ENCODE measurements around the gene EML1. TPM values are rescaled to one million over a fixed set of nuclear protein-coding genes. Genes with fewer than 3 reads are reported as not detected.

Gene EML1
- total RNA-seq, 1 experiment from 2014 or later = 16.1 TPM

DNA sequence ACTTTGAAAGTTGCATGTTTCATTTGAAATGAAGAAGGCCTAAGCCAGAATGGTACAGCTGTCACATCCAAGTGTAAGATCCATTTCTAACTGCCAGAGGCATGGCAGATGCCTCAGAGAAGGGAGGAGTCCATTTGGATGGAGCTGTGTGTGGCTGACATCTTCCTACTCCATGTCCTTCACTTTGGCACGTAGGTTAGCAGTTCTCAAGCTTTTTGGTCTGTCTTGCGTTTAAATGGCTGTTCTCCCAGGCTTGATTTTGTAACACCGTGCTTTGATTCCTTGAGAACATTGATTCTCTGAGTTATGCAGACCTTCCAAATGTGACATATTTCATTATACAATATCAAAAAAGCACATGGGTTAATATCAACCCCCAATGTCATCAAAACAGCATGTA, 23.4 kb downstream of the EML1 start (continued):
- TF ChIP-seq FOXJ3 (CRISPR knock-in tag; IDR thresholded peaks at IDR 0.05; ENCODE audit: borderline replicate concordance) = no peak
- TF ChIP-seq PRRX2 (CRISPR knock-in tag; IDR thresholded peaks at IDR 0.05) = no peak
- TF ChIP-seq, protein P1, sequence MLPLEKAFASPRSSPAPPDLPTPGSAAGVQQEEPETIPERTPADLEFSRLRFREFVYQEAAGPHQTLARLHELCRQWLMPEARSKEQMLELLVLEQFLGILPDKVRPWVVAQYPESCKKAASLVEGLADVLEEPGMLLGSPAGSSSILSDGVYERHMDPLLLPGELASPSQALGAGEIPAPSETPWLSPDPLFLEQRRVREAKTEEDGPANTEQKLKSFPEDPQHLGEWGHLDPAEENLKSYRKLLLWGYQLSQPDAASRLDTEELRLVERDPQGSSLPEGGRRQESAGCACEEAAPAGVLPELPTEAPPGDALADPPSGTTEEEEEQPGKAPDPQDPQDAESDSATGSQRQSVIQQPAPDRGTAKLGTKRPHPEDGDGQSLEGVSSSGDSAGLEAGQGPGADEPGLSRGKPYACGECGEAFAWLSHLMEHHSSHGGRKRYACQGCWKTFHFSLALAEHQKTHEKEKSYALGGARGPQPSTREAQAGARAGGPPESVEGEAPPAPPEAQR (CRISPR knock-in tag; IDR thresholded peaks at IDR 0.05) = no peak
- TF ChIP-seq, protein P2, sequence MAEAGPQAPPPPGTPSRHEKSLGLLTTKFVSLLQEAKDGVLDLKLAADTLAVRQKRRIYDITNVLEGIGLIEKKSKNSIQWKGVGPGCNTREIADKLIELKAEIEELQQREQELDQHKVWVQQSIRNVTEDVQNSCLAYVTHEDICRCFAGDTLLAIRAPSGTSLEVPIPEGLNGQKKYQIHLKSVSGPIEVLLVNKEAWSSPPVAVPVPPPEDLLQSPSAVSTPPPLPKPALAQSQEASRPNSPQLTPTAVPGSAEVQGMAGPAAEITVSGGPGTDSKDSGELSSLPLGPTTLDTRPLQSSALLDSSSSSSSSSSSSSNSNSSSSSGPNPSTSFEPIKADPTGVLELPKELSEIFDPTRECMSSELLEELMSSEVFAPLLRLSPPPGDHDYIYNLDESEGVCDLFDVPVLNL (CRISPR knock-in tag; IDR thresholded peaks at IDR 0.05; ENCODE audit: borderline replicate concordance, low read depth) = no peak
- TF ChIP-seq, protein P3, sequence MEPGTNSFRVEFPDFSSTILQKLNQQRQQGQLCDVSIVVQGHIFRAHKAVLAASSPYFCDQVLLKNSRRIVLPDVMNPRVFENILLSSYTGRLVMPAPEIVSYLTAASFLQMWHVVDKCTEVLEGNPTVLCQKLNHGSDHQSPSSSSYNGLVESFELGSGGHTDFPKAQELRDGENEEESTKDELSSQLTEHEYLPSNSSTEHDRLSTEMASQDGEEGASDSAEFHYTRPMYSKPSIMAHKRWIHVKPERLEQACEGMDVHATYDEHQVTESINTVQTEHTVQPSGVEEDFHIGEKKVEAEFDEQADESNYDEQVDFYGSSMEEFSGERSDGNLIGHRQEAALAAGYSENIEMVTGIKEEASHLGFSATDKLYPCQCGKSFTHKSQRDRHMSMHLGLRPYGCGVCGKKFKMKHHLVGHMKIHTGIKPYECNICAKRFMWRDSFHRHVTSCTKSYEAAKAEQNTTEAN (CRISPR knock-in tag; IDR thresholded peaks at IDR 0.05) = no peak

DNA sequence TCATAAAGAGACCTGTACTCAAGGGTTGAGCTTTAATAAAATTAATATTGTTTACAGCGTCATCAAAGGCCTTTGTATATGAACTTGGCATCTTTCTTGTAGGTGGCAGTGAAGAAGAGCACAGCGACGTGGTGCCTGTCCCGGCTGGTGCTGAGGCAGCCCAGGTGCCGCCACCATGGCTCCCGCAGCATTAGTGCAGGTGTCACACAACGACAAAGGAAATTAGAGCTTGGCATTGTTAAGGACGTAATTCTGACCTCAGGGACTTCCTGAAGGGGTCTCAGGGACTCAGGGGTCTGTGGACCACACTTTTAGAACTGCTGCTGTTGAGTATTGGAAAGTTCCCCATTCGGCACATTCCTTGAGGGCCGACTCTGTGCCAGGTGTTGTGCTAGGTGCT, 24.1 kb downstream of the EML1 start:
- Mint-ChIP-seq H3K27me3 (ENCODE audit: low read depth) (no peaks in the 10 kb centered on the region), H3K27ac (no peak overlapping the region)
- no peak for DNase-seq (ENCODE audit: low spot score)

DNA sequence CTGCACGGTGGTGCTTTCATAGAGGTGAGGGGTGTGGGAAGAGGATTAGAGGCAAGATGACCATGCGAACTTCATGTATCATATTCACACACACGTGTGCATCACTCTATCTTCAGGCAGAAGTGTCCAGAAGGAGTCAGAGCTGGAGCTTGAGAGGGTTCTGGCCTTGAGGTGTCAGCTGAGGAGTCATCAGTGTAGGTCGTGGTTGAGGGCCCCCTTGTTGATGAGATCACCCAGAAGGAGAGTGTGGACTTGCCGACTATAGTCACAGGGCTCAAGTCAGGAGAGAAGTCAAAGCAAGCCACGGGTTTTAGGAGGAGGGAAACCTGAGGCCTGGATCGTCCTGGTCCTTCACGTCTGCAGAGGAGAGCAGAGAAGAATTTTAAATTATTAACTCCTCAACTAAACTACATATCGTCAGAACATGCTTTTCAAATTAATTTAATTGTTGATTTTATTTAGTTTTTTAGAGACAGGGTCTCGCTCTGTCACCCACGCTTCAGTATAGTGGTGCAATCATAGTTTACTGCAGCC, 25.4 kb downstream of the EML1 start:
- TF ChIP-seq MYBL2 (CRISPR knock-in tag; IDR thresholded peaks at IDR 0.05) (no peak), ZNF317 (CRISPR knock-in tag; IDR thresholded peaks at IDR 0.05; ENCODE audit: borderline replicate concordance, low read depth) (no peak), ESRRA (CRISPR knock-in tag; IDR thresholded peaks at IDR 0.05; ENCODE audit: borderline replicate concordance) (no peak), ELF4 (CRISPR knock-in tag; IDR thresholded peaks at IDR 0.05; ENCODE audit: low read depth) (no peak)
- TF ChIP-seq, protein P3 (CRISPR knock-in tag; IDR thresholded peaks at IDR 0.05) = no peak
- Mint-ChIP-seq H3K4me3 (no peak overlapping the region), H3K4me1 (peaks cover 26% of the 10 kb centered on the region), H3K36me3 (no peaks in the 10 kb centered on the region), H3K9me3 (no peaks in the 10 kb centered on the region), H3K27ac (no peak overlapping the region), H3K27me3 (ENCODE audit: low read depth) (no peaks in the 10 kb centered on the region)
- ATAC-seq (no peak), DNase-seq (ENCODE audit: low spot score) (no peak)
- ChIA-PET CTCF (interaction anchor here (0.9 to 1.5 kb wide), 2 partner anchors 25 to 131 kb away, joined by 3 to 4 read pairs; partner anchors contain the start of gene EML1), POLR2A (no interaction called here)

More for the DNA sequence above, 24.1 kb downstream of the EML1 start:
- H3K4me3 Mint-ChIP-seq = no peak overlapping the region
- no peak for ATAC-seq
- ChIA-PET POLR2A (interaction anchor here (0.8 kb wide), 1 partner anchor 15 kb away, joined by 3 read pairs; no protein-coding TSS in a partner anchor), CTCF (no interaction called here)
- TF ChIP-seq FOXJ3 (CRISPR knock-in tag; IDR thresholded peaks at IDR 0.05; ENCODE audit: borderline replicate concordance) (no peak), NFYB (CRISPR knock-in tag; conservative IDR thresholded peaks at IDR 0.05; ENCODE audit: low read depth) (no peak), FOXP1 (CRISPR knock-in tag; IDR thresholded peaks at IDR 0.05; ENCODE audit: borderline replicate concordance) (no peak), TP53 (CRISPR knock-in tag; IDR thresholded peaks at IDR 0.05) (no peak)
- TF ChIP-seq, protein P2 (CRISPR knock-in tag; IDR thresholded peaks at IDR 0.05; ENCODE audit: borderline replicate concordance, low read depth) = no peak
- no peaks in the 10 kb centered on the region for H3K9me3 Mint-ChIP-seq
- peaks cover 16% of the 10 kb centered on the region for H3K4me1 Mint-ChIP-seq
- no peaks in the 10 kb centered on the region for H3K36me3 Mint-ChIP-seq

DNA sequence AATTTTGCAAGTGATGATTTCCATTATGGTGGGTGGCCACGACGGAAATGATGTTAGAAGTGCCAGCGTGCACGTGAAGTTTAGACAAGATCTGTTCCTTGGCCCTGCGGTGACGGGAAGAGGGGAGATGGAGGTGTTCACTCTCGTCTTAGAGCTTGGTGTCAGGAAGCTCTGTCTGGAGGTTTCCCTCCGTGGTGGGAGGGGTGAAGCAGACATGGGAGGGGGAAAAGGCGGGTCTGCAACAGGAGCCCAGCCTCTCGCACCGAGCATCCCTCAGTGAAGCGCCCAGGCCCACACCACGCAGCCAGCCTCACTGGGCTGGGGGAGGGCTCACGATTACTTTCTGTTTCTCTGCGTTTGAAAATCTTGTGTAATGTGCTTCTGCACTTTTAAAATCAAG, 26.3 kb downstream of the EML1 start:
- CTCF ChIA-PET = interaction anchor here (0.9 to 1.5 kb wide), 3 partner anchors 12 to 132 kb away, joined by 3 to 4 read pairs (median 4); partner anchors contain the start of gene EML1
- Mint-ChIP-seq H3K4me1 (peaks cover 26% of the 10 kb centered on the region), H3K36me3 (no peaks in the 10 kb centered on the region), H3K4me3 (no peak overlapping the region), H3K27ac (peak overlapping the region; percentile 78; the same call in 1 of the 2 replicates), H3K27me3 (ENCODE audit: low read depth) (no peaks in the 10 kb centered on the region), H3K9me3 (no peaks in the 10 kb centered on the region)
- POLR2A ChIA-PET = no interaction called here
- DNase-seq (ENCODE audit: low spot score) (peak; percentile 62), ATAC-seq (peak; percentile 96)
- TF ChIP-seq, protein P3 (CRISPR knock-in tag; IDR thresholded peaks at IDR 0.05) = no peak
- TF ChIP-seq, protein P4, sequence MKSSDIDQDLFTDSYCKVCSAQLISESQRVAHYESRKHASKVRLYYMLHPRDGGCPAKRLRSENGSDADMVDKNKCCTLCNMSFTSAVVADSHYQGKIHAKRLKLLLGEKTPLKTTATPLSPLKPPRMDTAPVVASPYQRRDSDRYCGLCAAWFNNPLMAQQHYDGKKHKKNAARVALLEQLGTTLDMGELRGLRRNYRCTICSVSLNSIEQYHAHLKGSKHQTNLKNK (CRISPR knock-in tag; IDR thresholded peaks at IDR 0.05) = no peak
- TF ChIP-seq FOXJ3 (CRISPR knock-in tag; IDR thresholded peaks at IDR 0.05; ENCODE audit: borderline replicate concordance) = no peak
- TF ChIP-seq NFE2L1 (CRISPR knock-in tag; IDR thresholded peaks at IDR 0.05) = no peak
- TF ChIP-seq, protein P5, sequence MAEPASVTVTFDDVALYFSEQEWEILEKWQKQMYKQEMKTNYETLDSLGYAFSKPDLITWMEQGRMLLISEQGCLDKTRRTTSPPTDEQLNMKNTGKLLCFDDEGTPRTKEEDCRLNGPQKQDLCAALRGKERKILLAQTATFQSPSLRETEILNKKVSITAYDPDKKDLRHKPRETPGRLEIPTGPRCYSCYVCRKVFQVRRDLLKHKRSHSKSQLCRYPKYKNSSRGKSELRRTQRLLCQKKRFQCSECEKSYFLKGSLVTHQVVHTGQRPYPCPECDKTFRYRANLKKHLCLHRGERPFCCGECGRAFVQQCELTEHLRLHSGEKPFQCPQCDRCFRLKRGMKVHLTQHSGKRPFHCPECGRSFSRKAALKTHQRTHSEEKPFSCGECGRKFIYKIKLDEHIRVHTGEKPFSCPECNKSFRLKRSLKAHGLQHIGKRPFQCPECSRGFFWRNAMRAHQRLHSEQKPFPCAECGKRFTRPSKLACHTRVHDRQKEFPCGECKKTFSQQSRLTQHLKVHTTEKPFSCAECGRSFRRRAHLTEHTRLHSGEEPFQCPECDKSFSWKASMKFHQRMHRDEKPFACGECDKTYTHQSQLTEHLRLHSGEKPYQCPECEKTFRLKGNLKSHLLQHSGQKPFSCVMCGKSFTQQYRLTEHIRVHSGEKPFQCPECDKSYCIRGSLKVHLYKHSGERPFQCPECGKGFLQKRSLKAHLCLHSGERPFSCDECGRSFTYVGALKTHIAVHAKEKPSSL (CRISPR knock-in tag; conservative IDR thresholded peaks at IDR 0.05) = no peak
- TF ChIP-seq GABPB1 (CRISPR knock-in tag; IDR thresholded peaks at IDR 0.05) = no peak
- TF ChIP-seq ATF1 (CRISPR knock-in tag; IDR thresholded peaks at IDR 0.05) = no peak
- no peak for TF ChIP-seq MXD4 (CRISPR knock-in tag; IDR thresholded peaks at IDR 0.05; ENCODE audit: borderline replicate concordance)

Data from WTC11 (cell line).